ENCODE results near the gene PHF23.

The PHF23 gene

DNA sequence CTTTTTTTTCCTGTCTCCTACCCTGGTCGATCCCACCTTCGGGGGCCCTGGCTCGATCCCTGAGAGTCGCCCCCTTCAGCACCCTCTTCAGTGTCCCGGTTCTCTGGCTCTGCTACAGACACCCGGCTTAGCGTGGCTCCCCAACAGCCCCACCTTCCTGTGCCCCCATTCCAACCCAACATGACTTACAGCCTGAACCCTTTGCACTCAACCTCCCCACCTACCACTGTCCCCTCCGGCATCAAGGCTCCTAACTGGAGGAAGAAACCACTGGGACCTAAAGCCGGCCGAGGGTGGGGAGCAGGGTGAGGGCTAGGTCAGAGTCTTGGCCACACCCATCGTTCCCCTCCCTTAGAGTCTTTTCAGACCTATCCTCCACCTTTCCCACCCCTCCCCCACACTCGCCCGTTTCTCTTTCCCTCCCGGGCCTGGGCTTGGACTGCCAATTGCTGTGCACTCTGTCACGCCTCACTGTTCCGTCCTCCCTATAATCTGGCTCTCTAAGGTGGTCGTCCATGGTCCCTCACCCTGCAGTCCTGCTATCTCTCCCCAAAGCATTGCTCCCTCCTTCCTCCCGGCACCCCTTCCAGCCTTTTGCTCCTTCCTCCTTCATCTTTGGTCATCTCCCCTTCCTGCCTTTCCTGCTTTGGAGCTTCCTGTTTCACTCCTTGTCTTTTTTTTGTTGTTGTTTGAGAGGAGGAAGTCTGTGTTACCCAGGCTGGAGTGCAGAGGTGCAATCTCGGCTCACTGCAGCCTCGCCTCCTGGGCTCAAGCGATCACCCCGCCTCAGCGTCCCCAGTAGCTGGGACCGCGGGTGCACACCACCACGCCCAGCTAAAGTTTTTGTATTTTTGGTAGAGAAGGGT is 23.9 kb upstream of the PHF23 start:
- peak in 1 of 2 experiments; percentile 46 for DNase-seq
- no peak for TF ChIP-seq POLR2A (IDR thresholded peaks at IDR 0.05; ENCODE audit: low read length)
- TF ChIP-seq GATA1 (IDR thresholded peaks at IDR 0.05; ENCODE audit: low read depth, low read length): no peak

DNA sequence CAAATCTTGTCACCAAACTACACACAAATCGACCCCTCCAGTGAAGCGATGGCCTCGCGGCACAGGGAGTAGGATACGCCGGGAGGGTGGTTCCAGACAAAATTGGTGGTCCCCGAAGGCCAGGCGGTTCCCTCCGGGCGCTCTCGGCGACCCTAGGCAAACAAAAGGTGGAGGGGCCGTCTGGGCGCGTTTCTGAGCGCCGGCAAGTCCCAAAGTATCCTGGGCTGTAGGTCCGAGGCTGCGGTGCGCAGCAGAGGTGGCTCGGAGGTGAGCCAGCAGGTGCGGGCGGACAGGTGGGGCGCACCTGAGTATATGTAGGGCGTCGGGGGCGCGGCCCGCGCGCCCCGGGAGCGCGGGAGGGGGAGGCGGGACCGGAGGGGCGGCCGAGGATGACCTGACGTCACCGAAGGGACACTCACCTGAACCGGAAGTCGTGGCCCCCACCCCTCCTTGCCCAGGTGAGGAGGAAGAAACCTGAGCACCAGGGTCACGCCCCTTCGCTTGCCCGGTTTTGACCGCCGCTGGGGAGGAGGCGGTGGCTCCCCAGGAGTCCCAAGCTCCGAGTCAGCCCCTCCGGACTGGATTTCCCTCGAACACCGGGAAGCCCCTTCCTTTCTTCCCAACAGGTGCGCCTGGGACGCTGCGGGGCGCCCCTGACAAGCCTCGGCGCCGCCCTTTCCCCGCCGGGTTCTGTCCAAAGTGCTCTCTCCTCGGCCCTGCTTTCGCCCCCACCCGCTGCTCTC is 23.1 kb upstream of the PHF23 start, which contains the start of gene CLDN7:
Gene CLDN7 (minus strand): TSS at position 287 of the 743 bp plus-strand sequence. CDS start 435 bp downstream, outside the sequence.
- DNase-seq: no peak
- TF ChIP-seq GATA1 (IDR thresholded peaks at IDR 0.05; ENCODE audit: low read depth, low read length) (no peak), POLR2A (IDR thresholded peaks at IDR 0.05; ENCODE audit: low read length) (no peak)

DNA sequence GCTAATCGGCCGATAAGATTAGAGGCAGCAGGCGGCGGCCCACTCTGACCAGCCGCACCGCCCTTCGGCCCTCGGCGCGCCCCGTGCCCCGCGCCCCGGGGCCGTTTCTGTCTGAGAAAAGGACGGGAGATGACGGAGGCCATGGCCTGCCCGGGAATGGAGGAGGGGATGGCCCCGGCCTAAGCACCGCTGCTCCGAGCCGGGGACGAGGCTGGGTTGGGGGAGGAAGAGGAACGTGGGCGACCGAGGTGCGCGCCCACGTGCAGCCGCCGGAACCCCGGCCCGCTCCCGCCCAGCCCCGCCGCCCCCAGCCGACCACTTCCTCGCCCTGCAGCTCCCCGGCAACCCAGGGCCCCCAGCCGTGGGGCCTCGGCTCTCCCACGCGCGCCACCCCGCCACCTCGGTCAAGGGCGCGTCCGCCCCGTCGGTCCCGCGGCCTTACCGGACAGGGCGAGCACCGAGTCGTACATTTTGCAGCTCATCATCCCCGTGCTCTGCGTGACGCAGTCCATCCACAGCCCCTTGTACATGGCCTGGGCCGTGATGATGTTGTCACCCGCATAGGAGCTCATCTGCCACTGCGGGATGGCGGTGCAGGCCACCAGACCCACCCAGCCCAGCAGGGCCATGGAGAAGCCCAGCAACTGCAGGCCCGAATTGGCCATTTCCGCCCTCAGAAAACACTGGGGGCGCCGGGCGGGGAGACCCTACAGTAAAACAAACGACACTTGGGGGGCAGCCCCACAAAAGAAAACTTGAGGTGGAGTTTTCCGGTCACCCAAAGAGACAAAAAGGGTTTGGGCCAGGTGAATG is 22.3 kb upstream of the PHF23 start:
- TF ChIP-seq GATA1 (IDR thresholded peaks at IDR 0.05; ENCODE audit: low read depth, low read length) (no peak), POLR2A (IDR thresholded peaks at IDR 0.05; ENCODE audit: low read length) (no peak)

DNA sequence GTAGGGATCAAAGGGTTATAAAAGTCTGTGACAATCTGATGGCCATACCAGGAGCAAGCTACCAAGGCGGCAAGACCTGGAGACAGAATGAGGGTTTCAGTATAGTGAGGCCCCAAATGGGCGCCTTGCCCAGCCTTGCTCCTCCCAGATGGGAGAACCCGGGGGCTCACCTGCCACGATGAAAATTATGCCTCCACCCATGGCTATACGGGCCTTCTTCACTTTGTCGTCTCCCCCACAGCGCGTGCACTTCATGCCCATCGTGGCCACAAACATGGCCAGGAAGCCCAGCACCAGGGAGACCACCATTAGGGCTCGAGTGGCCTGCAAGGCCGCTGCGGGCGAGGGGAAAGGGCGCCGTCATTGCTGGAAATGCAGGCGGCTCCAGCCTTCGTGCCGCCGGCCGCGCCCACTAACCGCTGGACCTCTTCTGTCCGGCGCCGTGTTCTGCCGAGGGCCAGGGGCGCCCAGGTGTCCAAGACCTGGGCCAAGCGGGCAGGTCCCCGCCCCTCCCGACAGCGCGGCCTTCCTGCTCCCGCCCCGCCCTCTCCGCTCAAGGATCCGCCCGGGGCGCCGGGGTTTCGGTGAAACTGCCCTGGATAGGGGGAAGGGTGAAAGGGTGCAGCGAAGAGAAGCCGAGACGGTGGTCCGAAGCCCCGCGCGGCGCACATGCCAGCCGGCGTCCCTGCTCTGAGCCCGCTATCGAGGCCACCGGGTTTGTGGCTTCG is 21.6 kb upstream of the PHF23 start:
- DNase-seq: peak; percentile 75 to 88
- no peak for TF ChIP-seq GATA1 (IDR thresholded peaks at IDR 0.05; ENCODE audit: low read depth, low read length)
- peak; percentile 24 for TF ChIP-seq POLR2A (IDR thresholded peaks at IDR 0.05; ENCODE audit: low read length)

More for the DNA sequence above, 22.3 kb upstream of the PHF23 start:
- DNase-seq: peak; percentile 57 to 59

DNA sequence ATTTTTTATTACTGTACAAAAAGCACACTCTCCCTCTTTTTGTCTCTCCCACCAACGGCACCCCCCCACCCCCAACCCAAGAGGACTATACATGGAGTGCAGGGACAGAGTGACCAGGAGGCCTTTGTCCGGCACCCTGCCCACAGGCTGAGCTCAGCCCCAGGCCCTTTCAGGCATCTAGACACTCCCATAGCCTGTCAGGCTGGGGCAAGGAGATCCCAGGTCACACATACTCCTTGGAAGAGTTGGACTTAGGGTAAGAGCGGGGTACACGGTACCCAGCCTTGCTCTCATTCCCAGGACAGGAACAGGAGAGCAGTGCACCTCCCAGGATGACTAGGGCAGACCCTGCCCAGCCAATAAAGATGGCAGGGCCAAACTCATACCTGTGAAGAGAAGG is 20.9 kb upstream of the PHF23 start:
- no peak for DNase-seq
- TF ChIP-seq GATA1 (IDR thresholded peaks at IDR 0.05; ENCODE audit: low read depth, low read length) (no peak), POLR2A (IDR thresholded peaks at IDR 0.05; ENCODE audit: low read length) (no peak)

DNA sequence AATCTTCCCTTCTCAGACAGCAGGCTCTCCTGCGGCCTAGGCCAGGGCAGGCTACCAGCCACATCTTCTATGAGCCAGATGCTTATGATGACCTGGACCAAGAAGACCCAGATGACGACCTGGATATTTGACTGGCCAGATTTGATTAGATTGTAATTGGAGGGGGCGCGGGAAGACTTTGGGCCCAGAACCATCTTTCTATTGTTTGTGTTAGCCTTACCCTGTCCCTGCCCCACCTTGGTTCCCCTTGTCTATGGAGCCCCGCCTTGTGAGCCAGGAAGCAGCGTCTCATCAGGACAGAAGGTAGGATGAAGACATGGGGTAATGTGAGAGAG is 20.3 kb upstream of the PHF23 start:
- no peak for TF ChIP-seq GATA1 (IDR thresholded peaks at IDR 0.05; ENCODE audit: low read depth, low read length)
- no peak for TF ChIP-seq POLR2A (IDR thresholded peaks at IDR 0.05; ENCODE audit: low read length)
- DNase-seq: no peak

DNA sequence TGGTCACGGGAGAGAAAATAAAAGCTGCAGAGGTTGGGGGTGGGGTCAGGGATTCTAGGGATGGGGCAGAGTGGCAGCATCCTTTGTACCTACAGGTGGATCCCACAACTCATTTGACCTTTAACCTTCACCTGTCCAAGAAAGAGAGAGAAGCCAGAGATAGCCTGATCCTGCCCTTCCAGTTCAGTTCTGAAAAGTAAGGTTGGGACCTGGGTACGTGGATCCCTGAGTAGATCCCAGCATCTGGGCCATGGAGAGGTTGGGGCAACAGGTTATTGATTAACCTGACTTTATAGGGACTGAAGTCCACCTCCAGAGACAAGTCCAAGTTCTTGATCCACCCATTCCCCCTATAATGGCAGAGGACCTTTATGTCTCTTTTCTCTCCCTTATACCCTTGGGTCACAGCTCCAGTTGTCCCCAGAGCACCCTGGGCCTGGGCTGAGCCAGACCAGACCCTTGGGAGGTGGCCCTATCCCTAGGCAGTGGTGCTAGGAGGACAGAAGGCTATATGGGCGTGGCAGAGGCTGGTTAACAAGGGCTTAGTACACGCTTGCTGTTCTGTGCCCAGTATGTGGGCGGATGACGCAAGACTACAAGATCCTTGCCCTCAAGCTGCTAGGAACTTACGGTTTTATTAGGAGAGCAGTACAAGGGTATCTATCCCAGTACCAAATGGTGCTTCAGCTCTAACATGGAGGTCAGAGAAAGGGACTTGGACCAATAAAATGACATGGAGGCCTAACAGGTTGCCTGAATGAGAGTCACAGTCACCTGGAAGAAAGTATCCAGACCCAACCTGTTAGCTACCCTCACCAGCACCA is 19.7 kb upstream of the PHF23 start:
- no peak for DNase-seq
- TF ChIP-seq POLR2A (IDR thresholded peaks at IDR 0.05; ENCODE audit: low read length) (no peak), GATA1 (IDR thresholded peaks at IDR 0.05; ENCODE audit: low read depth, low read length) (no peak)

DNA sequence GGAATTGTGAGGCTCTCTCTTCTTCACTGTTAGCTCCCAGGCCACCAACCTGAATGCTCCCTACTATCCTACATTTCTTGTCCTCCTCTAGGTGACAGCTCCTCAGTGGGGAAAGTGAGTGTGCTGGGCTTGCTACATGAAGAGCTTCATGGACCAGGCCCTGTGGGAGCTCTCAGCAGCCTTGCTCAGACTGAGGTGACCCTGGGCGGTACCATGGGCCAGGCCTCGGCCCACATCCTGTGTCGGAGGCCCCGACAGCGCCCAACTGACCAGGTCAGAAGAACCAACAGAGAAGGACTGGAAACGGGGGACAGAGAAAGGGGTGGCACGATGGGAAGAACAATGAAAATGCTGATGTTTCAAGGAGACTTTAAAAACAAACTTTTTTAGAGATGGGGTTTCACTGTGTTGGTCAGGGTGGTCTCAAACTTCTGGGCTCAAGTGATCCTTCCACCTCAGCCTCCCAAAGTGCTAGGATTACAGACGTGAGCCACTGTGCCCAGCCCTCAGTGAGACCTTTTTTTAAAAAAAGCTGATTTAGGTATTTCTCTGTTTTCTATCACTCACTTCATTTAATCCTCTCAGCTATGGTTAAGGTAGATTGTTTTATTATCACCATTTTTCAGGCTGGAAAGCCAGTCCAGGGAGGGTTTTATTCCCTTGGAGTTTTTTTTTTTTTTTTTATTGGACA is 17.7 kb upstream of the PHF23 start:
- TF ChIP-seq GATA1 (IDR thresholded peaks at IDR 0.05; ENCODE audit: low read depth, low read length) (no peak), POLR2A (IDR thresholded peaks at IDR 0.05; ENCODE audit: low read length) (no peak)

DNA sequence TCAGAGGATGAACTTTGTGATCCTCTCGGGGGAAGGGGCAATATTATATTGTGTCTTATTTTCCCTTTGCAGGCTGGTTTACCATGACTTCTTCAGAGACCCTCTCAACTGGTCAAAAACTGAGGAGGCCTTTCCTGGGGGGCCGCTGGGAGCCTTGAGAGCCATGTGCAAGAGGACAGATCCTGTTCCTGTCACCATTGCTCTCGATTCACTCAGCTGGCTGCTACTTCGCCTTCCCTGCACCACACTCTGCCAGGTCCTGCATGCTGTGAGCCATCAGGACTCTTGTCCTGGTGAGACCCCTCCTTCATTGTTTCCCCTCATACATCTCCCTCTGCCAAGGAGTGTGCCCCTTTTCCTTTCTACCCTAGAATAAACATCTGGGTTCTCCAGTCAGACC is 15.3 kb upstream of the PHF23 start:
- TF ChIP-seq GATA1 (IDR thresholded peaks at IDR 0.05; ENCODE audit: low read depth, low read length): no peak
- no peak for DNase-seq

More for the DNA sequence above, 17.7 kb upstream of the PHF23 start:
- DNase-seq: no peak

DNA sequence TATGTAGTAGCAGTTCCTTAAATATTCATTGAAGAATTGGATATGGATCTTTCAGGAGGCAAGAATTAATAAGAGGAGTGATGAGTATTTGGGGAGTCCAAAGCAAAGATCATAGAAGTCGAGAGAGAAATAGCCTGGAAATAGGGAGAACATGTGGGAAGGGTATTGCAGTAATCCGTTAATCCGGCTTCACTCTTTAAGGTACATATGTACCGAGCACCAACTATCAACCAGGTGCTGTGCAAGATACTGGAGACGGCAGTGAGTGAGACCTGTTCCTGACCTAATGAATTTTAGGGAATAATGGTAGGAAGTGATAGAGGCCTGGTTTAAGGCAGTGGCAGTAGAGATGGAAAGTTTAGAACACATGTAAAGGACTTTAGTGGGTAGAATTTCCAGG is 13.8 kb upstream of the PHF23 start:
- TF ChIP-seq POLR2A (IDR thresholded peaks at IDR 0.05; ENCODE audit: low read length): no peak
- no peak for TF ChIP-seq GATA1 (IDR thresholded peaks at IDR 0.05; ENCODE audit: low read depth, low read length)

DNA sequence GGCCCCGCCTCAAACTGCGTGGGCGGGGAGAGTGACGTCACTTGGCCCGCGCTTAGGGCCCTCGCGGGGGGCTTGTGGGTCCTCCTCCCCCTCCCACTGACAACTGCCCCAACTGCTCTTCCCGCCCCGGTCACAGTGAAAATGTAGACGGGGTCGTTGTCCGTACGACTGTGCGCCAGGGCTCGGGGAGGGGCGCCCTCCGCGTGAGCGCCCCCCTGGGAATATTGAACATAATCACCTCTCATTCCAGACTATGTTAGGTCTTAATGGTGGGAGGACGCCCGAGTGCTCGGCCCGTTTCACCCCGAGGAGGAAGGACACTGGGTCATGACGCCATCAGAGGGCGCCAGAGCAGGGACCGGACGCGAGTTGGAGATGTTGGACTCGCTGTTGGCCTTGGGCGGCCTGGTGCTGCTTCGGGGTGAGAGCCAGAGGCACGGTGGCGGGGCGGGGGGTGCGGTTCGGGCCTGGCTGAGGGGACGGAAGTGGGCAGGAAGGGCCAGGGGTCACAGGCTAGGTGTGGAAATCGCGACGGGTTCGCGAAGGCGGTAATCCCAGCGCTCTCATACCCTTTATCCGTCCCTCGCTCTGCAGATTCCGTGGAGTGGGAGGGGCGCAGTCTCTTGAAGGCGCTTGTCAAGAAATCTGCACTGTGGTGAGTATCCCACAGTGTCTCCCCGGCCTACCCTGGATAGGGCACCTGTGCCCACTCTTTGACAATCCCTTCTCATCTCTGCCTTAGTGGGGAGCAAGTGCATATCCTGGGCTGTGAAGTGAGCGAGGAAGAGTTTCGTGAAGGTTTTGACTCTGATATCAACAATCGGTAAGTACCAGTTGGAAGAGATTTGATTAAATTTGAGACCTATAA is 13.2 kb upstream of the PHF23 start, which contains the start of gene ELP5:
Gene ELP5 (plus strand): TSS at position 40 of the 868 bp plus-strand sequence. CDS start 336 bp downstream, at position 376.
- peak; percentile 96 to 97 for DNase-seq
- TF ChIP-seq GATA1 (IDR thresholded peaks at IDR 0.05; ENCODE audit: low read depth, low read length) (no peak), POLR2A (IDR thresholded peaks at IDR 0.05; ENCODE audit: low read length) (peak; percentile 85)

More for the DNA sequence above, 13.8 kb upstream of the PHF23 start:
- no peak for DNase-seq

All from erythroblast (primary cell).